ENCODE data around the gene RBM3.

RBM3 gene

DNA sequence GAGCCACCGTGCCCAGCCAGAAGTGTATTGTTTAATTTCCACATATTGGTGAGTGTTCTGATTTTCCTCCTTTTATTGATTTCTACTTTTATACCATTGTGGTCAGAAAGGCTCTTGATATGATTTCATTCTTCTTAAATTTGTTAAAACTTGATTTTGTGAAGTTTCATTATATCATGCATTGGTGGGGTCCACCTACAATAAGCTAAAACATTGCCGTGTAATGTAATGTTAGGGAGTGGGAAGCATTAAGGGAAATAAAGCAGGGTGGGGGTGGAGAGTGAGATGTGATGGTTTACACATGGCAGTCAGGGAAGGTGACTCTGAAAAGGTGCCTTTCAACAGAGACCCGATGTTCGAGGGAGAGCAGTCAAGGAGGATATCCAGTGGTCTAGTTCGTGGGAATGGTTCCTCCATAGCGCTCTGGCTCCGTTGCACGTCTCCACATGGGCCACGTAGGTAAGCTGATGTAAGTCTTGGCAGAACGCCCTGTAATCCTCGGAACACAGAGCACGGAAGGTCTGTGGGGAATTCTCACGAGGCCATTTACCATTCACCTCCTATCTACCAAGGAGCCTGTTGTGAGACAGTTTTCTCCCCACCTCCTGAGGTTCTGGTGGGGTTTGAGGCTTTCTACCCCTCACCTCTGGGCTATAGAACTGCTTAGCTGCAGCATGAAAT is 15.3 kb downstream of the RBM3 start:
- H3K4me2 ChIP-seq (ENCODE audit: low read length) = no peak overlapping the region
- H2AFZ ChIP-seq (ENCODE audit: low read length) = no peak overlapping the region
- H3K9me3 ChIP-seq (ENCODE audit: low read length) = no peaks in the 10 kb centered on the region

DNA sequence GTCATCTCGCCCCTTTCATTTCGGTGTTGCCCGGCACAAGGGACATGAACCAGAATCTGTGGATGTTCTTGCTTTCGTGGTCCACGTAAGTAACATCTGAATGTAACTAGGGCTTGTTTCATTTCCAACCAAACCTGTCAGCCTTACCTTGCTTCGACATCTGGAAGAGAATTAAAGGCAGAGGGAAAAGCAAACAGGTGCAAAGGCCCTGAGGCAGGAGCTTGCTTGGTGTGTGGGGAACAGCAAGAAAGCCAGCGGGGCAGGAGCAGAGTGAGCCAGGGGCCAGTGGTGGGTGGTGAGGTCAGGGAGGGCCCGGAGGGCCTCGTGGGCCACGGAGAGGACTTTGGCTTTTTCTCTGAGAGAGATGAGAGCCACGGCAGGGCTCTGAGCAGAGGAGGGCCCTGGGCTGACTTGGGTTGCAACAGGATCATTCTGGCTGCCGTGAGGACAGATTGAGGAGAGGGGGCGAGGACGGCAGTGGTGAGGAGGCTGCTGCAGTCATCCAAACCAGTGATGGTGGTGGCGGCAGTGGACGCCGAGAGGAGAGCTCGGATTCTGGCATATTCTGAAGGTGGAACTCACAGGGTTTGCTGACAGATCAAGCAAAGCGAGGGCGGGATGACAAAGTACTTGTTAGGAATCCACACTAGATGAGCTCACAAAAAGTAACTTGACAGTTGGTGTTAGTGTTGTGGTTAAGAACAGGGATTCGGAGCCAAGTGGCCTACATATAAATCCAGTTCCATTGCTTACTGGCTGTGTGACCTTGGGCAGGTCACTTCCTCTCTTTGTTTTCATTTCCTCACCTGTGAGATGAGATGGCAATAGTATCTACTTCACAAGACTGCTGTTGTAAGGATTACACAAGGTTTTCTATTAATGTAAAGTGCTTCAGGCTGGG is 16.2 kb downstream of the RBM3 start:
- Histone ChIP-seq H3K4me1 (ENCODE audit: insufficient read depth, low read length, severe bottlenecking) (no peaks in the 10 kb centered on the region), H3K9me2 (ENCODE audit: low read depth, low read length) (no peaks in the 10 kb centered on the region), H3K36me3 (ENCODE audit: insufficient read depth, low read length) (no peaks in the 10 kb centered on the region), H3K4me3 (ENCODE audit: low read depth, low read length, poor library complexity, severe bottlenecking) (no peak overlapping the region), H2AFZ (ENCODE audit: low read length) (no peak overlapping the region), H4K20me1 (ENCODE audit: insufficient read depth, low read length) (no peaks in the 10 kb centered on the region), H3K9ac (ENCODE audit: low read length) (no peak overlapping the region), H3F3A (ENCODE audit: insufficient read depth, low read length) (no peaks in the 10 kb centered on the region), H3K4me2 (ENCODE audit: low read length) (no peak overlapping the region), H3K27me3 (ENCODE audit: insufficient read depth, low read length) (no peaks in the 10 kb centered on the region), H3K9me3 (ENCODE audit: low read length) (no peaks in the 10 kb centered on the region), H3K27ac (ENCODE audit: low read depth, low read length, poor library complexity, severe bottlenecking) (no peak overlapping the region), H3K79me2 (ENCODE audit: insufficient read depth, low read length) (no peaks in the 10 kb centered on the region)
- TF ChIP-seq EZH2 (IDR thresholded peaks at IDR 0.05; ENCODE audit: borderline replicate concordance, low read length) = no peak
- TF ChIP-seq, protein P1, sequence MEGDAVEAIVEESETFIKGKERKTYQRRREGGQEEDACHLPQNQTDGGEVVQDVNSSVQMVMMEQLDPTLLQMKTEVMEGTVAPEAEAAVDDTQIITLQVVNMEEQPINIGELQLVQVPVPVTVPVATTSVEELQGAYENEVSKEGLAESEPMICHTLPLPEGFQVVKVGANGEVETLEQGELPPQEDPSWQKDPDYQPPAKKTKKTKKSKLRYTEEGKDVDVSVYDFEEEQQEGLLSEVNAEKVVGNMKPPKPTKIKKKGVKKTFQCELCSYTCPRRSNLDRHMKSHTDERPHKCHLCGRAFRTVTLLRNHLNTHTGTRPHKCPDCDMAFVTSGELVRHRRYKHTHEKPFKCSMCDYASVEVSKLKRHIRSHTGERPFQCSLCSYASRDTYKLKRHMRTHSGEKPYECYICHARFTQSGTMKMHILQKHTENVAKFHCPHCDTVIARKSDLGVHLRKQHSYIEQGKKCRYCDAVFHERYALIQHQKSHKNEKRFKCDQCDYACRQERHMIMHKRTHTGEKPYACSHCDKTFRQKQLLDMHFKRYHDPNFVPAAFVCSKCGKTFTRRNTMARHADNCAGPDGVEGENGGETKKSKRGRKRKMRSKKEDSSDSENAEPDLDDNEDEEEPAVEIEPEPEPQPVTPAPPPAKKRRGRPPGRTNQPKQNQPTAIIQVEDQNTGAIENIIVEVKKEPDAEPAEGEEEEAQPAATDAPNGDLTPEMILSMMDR (IDR thresholded peaks at IDR 0.05; ENCODE audit: low read length) = no peak

More for the DNA sequence above, 15.3 kb downstream of the RBM3 start:
- H3K9ac ChIP-seq (ENCODE audit: low read length) = no peak overlapping the region
- H3K36me3 ChIP-seq (ENCODE audit: insufficient read depth, low read length) = no peaks in the 10 kb centered on the region
- H3K9me2 ChIP-seq (ENCODE audit: low read depth, low read length) = no peaks in the 10 kb centered on the region
- H3K79me2 ChIP-seq (ENCODE audit: insufficient read depth, low read length) = no peaks in the 10 kb centered on the region
- TF ChIP-seq, protein P1 (IDR thresholded peaks at IDR 0.05; ENCODE audit: low read length) = no peak
- no peak for TF ChIP-seq EZH2 (IDR thresholded peaks at IDR 0.05; ENCODE audit: borderline replicate concordance, low read length)
- H3K27ac ChIP-seq (ENCODE audit: low read depth, low read length, poor library complexity, severe bottlenecking) = no peak overlapping the region
- no peaks in the 10 kb centered on the region for H3F3A ChIP-seq (ENCODE audit: insufficient read depth, low read length)
- H4K20me1 ChIP-seq (ENCODE audit: insufficient read depth, low read length) = no peaks in the 10 kb centered on the region
- no peaks in the 10 kb centered on the region for H3K4me1 ChIP-seq (ENCODE audit: insufficient read depth, low read length, severe bottlenecking)
- no peak overlapping the region for H3K4me3 ChIP-seq (ENCODE audit: low read depth, low read length, poor library complexity, severe bottlenecking)
- no peaks in the 10 kb centered on the region for H3K27me3 ChIP-seq (ENCODE audit: insufficient read depth, low read length)

DNA sequence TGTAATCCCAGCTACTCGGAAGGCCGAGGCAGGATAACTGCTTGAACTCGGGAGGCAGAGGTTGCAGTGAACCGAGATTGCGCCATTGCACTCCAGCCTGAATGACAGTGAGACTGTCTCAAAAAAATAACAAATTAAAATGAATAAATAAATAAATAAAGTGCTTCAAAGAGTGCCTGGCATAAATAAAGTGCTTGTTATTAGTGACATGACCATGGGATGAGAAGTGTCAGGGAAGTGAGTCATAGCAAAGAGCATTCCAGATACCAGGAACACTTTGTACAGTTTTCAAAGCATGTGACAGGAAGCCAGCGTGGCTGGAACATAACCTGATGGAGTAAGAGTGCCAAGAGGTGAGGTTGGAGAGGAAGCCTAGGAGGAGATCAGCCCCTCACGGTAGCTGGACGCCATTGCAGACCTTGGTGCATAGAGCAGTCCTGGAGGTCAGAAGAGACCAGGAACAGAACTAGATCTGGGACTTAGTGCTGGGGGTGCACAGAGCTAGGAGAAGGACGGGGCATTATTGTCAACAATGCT is 17.0 kb downstream of the RBM3 start:
- no peaks in the 10 kb centered on the region for H3K79me2 ChIP-seq (ENCODE audit: insufficient read depth, low read length)
- no peak overlapping the region for H3K4me2 ChIP-seq (ENCODE audit: low read length)
- H3K4me1 ChIP-seq (ENCODE audit: insufficient read depth, low read length, severe bottlenecking) = no peaks in the 10 kb centered on the region
- H3K9me3 ChIP-seq (ENCODE audit: low read length) = no peaks in the 10 kb centered on the region
- H3K36me3 ChIP-seq (ENCODE audit: insufficient read depth, low read length) = no peaks in the 10 kb centered on the region
- H3K9ac ChIP-seq (ENCODE audit: low read length) = no peak overlapping the region
- H3K27ac ChIP-seq (ENCODE audit: low read depth, low read length, poor library complexity, severe bottlenecking) = no peak overlapping the region
- no peak overlapping the region for H2AFZ ChIP-seq (ENCODE audit: low read length)
- no peaks in the 10 kb centered on the region for H3K9me2 ChIP-seq (ENCODE audit: low read depth, low read length)
- no peak overlapping the region for H3K4me3 ChIP-seq (ENCODE audit: low read depth, low read length, poor library complexity, severe bottlenecking)
- H3K27me3 ChIP-seq (ENCODE audit: insufficient read depth, low read length) = no peaks in the 10 kb centered on the region
- no peaks in the 10 kb centered on the region for H4K20me1 ChIP-seq (ENCODE audit: insufficient read depth, low read length)
- no peak for TF ChIP-seq EZH2 (IDR thresholded peaks at IDR 0.05; ENCODE audit: borderline replicate concordance, low read length)
- TF ChIP-seq, protein P1 (IDR thresholded peaks at IDR 0.05; ENCODE audit: low read length) = no peak
- no peaks in the 10 kb centered on the region for H3F3A ChIP-seq (ENCODE audit: insufficient read depth, low read length)

Measured in OCI-LY1 (cell line).